Astrocyte of the cerebellum (primary cell): ENCODE measurements around the gene TRAIP.

Experiments used
- DNase-seq: peaks from one replicate; pipeline ENCODE4 v3.0.0-alpha.2; 2011; ENCODE audit warnings: low read depth
- H3K4me3 ChIP-seq: 2 replicates; pipeline ENCODE4 v1.5.1; 2011; ENCODE audit warnings: mild to moderate bottlenecking, low read depth, low read length, moderate library complexity
- CTCF ChIP-seq: IDR thresholded peaks from 2 replicates; pipeline ENCODE4 v1.5.1; 2012; ENCODE audit warnings: low read length, low read depth, moderate library complexity, mild to moderate bottlenecking; ENCODE audit errors: missing control alignments
- in situ Hi-C: cut with HindIII; loops from 2 replicates; pipeline ENCODE4 v1.10.0; 2017; ENCODE audit warnings: low sequenced_read_pairs

Gene TRAIP

GRCh38 chr3:49882166-49882565 lies 25.8 kb upstream of the TRAIP start:
- in situ Hi-C loops, result no loop called here
- no peak for TF ChIP-seq CTCF
- no peak overlapping the region for H3K4me3 ChIP-seq
- no peak for DNase-seq

GRCh38 chr3:49880581-49881315 lies 24.4 kb upstream of the TRAIP start:
- TF ChIP-seq CTCF, result no peak
- H3K4me3 ChIP-seq, result no peak overlapping the region
- DNase-seq, result no peak
- in situ Hi-C loops, result no loop called here

GRCh38 chr3:49879721-49880120 lies 23.4 kb upstream of the TRAIP start:
- in situ Hi-C loops, result no loop called here
- H3K4me3 ChIP-seq, result no peak overlapping the region
- no peak for DNase-seq
- TF ChIP-seq CTCF, result no peak

GRCh38 chr3:49878686-49879085 lies 22.3 kb upstream of the TRAIP start:
- in situ Hi-C loops, result no loop called here
- TF ChIP-seq CTCF, result no peak
- DNase-seq, result no peak
- H3K4me3 ChIP-seq, result no peak overlapping the region

- no peak for DNase-seq
- H3K4me3 ChIP-seq, result no peak overlapping the region
- TF ChIP-seq CTCF, result no peak
- in situ Hi-C loops, result no loop called here
These were observed 21.4 kb upstream of the TRAIP start for GRCh38 chr3:49877716-49878115.

- in situ Hi-C loops, result no loop called here
These were observed 20.2 kb upstream of the TRAIP start for GRCh38 chr3:49876567-49876966.

More at GRCh38 chr3:49876567-49876966, 20.2 kb upstream of the TRAIP start:
- no peak overlapping the region for H3K4me3 ChIP-seq
- no peak for TF ChIP-seq CTCF
- no peak for DNase-seq
